ENCODE measurements around the gene ALDH3A2.

Gene ALDH3A2

GRCh38 chr17:19705771-19706770 lies 57.5 kb downstream of the ALDH3A2 start:
- in situ Hi-C loops (cut with HindIII; ENCODE audit: low pct_ligation_motif_present, low sequenced_read_pairs): no loop called here
- DNase-seq: no peak
- no peak for TF ChIP-seq CTCF (IDR thresholded peaks at IDR 0.05; ENCODE audit: low read depth, low read length, missing control alignments)
- no peaks in the 10 kb centered on the region for H3K27me3 ChIP-seq (replicated peaks)
- H3K36me3 ChIP-seq (replicated peaks): no peaks in the 10 kb centered on the region
- H3K4me3 ChIP-seq (ENCODE audit: low read depth, low read length): no peak overlapping the region
- H3K27ac ChIP-seq: no peak overlapping the region

- TF ChIP-seq CTCF (IDR thresholded peaks at IDR 0.05; ENCODE audit: low read depth, low read length, missing control alignments): no peak
- Histone ChIP-seq H3K27me3 (replicated peaks) (no peaks in the 10 kb centered on the region), H3K27ac (no peak overlapping the region), H3K4me3 (ENCODE audit: low read depth, low read length) (no peak overlapping the region), H3K36me3 (replicated peaks) (no peaks in the 10 kb centered on the region)
- in situ Hi-C loops (cut with HindIII; ENCODE audit: low pct_ligation_motif_present, low sequenced_read_pairs): no loop called here
- DNase-seq: no peak
Measured at GRCh38 chr17:19706791-19707727, 58.5 kb downstream of the ALDH3A2 start.

GRCh38 chr17:19707728-19708221 lies 59.2 kb downstream of the ALDH3A2 start:
- no peaks in the 10 kb centered on the region for H3K36me3 ChIP-seq (replicated peaks)
- no peak for DNase-seq
- H3K27me3 ChIP-seq (replicated peaks): no peaks in the 10 kb centered on the region
- in situ Hi-C loops (cut with HindIII; ENCODE audit: low pct_ligation_motif_present, low sequenced_read_pairs): no loop called here
- H3K4me3 ChIP-seq (ENCODE audit: low read depth, low read length): no peak overlapping the region
- no peak overlapping the region for H3K27ac ChIP-seq
- TF ChIP-seq CTCF (IDR thresholded peaks at IDR 0.05; ENCODE audit: low read depth, low read length, missing control alignments): no peak

GRCh38 chr17:19708431-19709175 lies 60.1 kb downstream of the ALDH3A2 start:
- Histone ChIP-seq H3K4me3 (ENCODE audit: low read depth, low read length) (no peak overlapping the region), H3K27me3 (replicated peaks) (no peaks in the 10 kb centered on the region), H3K27ac (no peak overlapping the region), H3K36me3 (replicated peaks) (no peaks in the 10 kb centered on the region)
- no peak for DNase-seq
- in situ Hi-C loops (cut with HindIII; ENCODE audit: low pct_ligation_motif_present, low sequenced_read_pairs): no loop called here
- TF ChIP-seq CTCF (IDR thresholded peaks at IDR 0.05; ENCODE audit: low read depth, low read length, missing control alignments): no peak

- in situ Hi-C loops (cut with HindIII; ENCODE audit: low pct_ligation_motif_present, low sequenced_read_pairs): no loop called here
Measured at GRCh38 chr17:19709841-19710240, 61.3 kb downstream of the ALDH3A2 start.

More at GRCh38 chr17:19709841-19710240, 61.3 kb downstream of the ALDH3A2 start:
- H3K36me3 ChIP-seq (replicated peaks): no peaks in the 10 kb centered on the region
- no peak for DNase-seq
- no peak overlapping the region for H3K4me3 ChIP-seq (ENCODE audit: low read depth, low read length)
- H3K27ac ChIP-seq: no peak overlapping the region
- no peaks in the 10 kb centered on the region for H3K27me3 ChIP-seq (replicated peaks)
- TF ChIP-seq CTCF (IDR thresholded peaks at IDR 0.05; ENCODE audit: low read depth, low read length, missing control alignments): no peak
